AG04450 (cell line): ENCODE results near the gene EHHADH. TPM values are rescaled to one million over a fixed set of nuclear protein-coding genes. Genes with fewer than 3 reads are reported as not detected.
A peak's percentile ranks its signal among the peaks of the same experiment; 100 is the strongest.

Experiments used
- CTCF ChIA-PET: fragments of 300-600, 350-600 bp; formaldehyde crosslinking; extraction: SDS; loops from one replicate; lab custom pipeline; 2022; ENCODE audit warnings: antibody characterized with exemption, inconsistent platforms; lab: Charles Lee
- POLR2A ChIA-PET: fragments of 350-600 bp; formaldehyde crosslinking; extraction: SDS; loops from one replicate; lab custom pipeline; 2021; ENCODE audit warnings: antibody characterized with exemption, inconsistent platforms; lab: Yijun Ruan, JAX
- DNase-seq: peaks from one replicate; pipeline ENCODE4 v3.0.0-alpha.2; 2011; ENCODE audit warnings: low read depth, low spot score
- H3K27ac ChIP-seq: one replicate; pipeline ENCODE4 v1.5.1; 2012; ENCODE audit warnings: low read depth, low read length, control low read depth
- H3K27me3 ChIP-seq: one replicate; pipeline ENCODE4 v1.6.0; 2012; ENCODE audit warnings: low read length; ENCODE audit not compliant: control insufficient read depth, insufficient read depth
- H3K4me3 ChIP-seq: 2 replicates; pipeline ENCODE4 v1.5.1; 2011; ENCODE audit warnings: mild to moderate bottlenecking, low read depth, low read length, control low read depth
- H3K9me3 ChIP-seq: 2 replicates; pipeline ENCODE4 v1.5.1; 2012; ENCODE audit warnings: low read length; ENCODE audit not compliant: control insufficient read depth, insufficient read depth
- CTCF ChIP-seq: IDR thresholded peaks from 2 replicates; pipeline ENCODE4 v1.5.1; 2011; ENCODE audit warnings: low read depth, low read length, control low read depth, inconsistent platforms
- polyA plus RNA-seq: library from polyadenylated mRNA; depleted of rRNA; stranded (reverse); fragments of >200 nt; gene quantifications from 2 replicates; pipeline ENCODE4 v1.2.3, GENCODE V29; 2011

EHHADH gene
- polyA plus RNA-seq, 1 experiment = 4.2 TPM

- H3K27ac ChIP-seq = no peak overlapping the region
- H3K4me3 ChIP-seq = no peak overlapping the region
- CTCF ChIA-PET = interaction anchor here (1.6 kb wide), 1 partner anchor 9 kb away, joined by 5 read pairs; no protein-coding TSS in a partner anchor
- no peaks in the 10 kb centered on the region; the same call in 1 of the 2 replicates for H3K9me3 ChIP-seq
- no peak for TF ChIP-seq CTCF
- no peaks in the 10 kb centered on the region for H3K27me3 ChIP-seq
- DNase-seq = no peak
- POLR2A ChIA-PET = no interaction called here
Observed at GRCh38 chr3:185279587-185280138, 25.8 kb upstream of the EHHADH start.

DNA sequence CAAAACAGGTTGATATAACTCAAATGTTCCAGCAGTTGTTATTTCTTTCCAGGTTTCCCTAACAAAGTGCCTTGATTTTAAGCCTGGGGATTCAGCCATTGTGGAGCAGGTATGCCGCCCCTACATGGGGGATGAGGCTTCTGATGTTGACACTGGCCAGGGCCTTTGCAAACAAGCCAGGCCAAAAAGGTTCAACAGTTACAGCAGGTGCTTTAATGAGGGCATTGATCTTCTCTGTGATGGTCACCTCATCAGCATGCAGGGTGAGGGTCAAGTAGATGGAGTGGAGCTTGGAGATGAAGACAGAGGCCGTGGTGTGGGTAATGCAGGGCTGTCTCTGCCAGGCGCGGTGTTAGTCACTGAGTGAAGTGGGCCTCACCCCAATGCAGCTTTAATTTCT lies 22.6 kb upstream of the EHHADH start:
- ChIA-PET CTCF (no interaction called here), POLR2A (no interaction called here)
- H3K9me3 ChIP-seq = no peaks in the 10 kb centered on the region
- H3K27me3 ChIP-seq = peaks cover 3% of the 10 kb centered on the region
- TF ChIP-seq CTCF = no peak
- no peak overlapping the region for H3K4me3 ChIP-seq
- H3K27ac ChIP-seq = no peak overlapping the region
- no peak for DNase-seq

DNA sequence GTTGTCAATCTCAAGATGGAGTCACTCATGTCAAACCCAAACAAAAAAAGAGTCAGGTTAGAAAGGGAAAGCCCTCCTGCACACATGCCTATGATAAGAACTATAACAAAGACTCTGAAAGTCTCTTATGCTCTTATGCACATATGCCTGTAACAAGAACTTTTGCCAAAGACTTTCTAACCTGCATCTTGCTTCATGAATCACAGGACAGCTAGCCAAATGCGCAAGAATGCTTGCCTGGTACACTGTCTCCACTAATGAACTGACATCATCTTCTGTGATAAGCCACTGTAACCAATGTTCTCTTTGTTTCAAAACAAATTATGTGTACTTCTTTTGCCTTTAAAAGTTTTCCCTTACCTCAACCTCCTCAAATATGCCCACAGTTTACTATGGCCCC lies 18.2 kb upstream of the EHHADH start:
- H3K27me3 ChIP-seq = peaks cover 7% of the 10 kb centered on the region
- ChIA-PET POLR2A (no interaction called here), CTCF (no interaction called here)
- DNase-seq = no peak
- no peak overlapping the region for H3K4me3 ChIP-seq
- H3K9me3 ChIP-seq = no peaks in the 10 kb centered on the region
- no peak for TF ChIP-seq CTCF
- no peak overlapping the region for H3K27ac ChIP-seq

- no peak overlapping the region for H3K27ac ChIP-seq
- H3K4me3 ChIP-seq = no peak overlapping the region
- H3K9me3 ChIP-seq = no peaks in the 10 kb centered on the region
- ChIA-PET POLR2A (no interaction called here), CTCF (interaction anchor here (1.5 to 1.9 kb wide), 2 partner anchors 9 to 396 kb away, joined by 5 to 7 read pairs; no protein-coding TSS in a partner anchor)
- H3K27me3 ChIP-seq = peaks cover 7% of the 10 kb centered on the region
- DNase-seq = no peak
- no peak for TF ChIP-seq CTCF
Observed at GRCh38 chr3:185270956-185271332, 17.1 kb upstream of the EHHADH start.

DNA sequence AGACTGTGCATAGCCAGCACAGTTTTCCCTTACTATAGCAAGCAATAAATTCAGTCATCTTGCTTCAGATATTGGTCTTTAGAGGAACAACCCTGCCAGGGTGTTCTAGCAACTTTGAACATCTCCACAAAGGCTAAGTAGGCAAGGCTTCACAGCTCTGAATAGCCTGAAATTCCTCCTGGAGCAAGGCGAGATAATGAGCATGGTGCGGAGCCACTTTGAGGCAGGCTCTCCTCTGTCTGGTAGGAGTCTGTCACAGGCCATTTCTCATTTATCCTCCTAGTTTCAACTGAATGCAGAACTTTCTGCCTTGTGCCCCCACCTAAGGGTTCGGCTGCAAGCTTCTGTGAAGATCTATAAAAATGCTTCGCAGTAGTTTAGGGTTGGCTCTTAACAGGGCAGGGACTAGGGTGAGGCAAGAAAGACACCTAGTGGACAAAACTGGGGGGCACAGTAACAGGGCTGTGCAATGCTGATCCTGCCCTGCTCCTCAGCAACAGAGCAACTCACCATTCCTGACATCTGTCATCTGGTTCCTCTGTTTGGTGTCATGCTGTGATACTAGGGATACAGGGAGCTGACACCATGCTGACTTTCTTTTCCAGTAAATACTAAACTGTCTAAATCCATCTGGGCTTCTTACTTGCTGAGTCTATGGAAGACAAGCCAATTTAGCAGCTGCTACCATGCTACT lies 16.6 kb upstream of the EHHADH start:
- CTCF ChIA-PET = interaction anchor here (1.5 to 1.9 kb wide), 2 partner anchors 9 to 395 kb away, joined by 5 to 7 read pairs; no protein-coding TSS in a partner anchor
- H3K4me3 ChIP-seq = no peak overlapping the region
- TF ChIP-seq CTCF = peak; percentile 57
- H3K9me3 ChIP-seq = no peaks in the 10 kb centered on the region
- peaks cover 7% of the 10 kb centered on the region for H3K27me3 ChIP-seq
- DNase-seq = no peak
- POLR2A ChIA-PET = no interaction called here
- H3K27ac ChIP-seq = no peak overlapping the region
